Measurements from ENCODE around the gene CMIP.
A peak's percentile ranks its signal among the peaks of the same experiment; 100 is the strongest.
"Not testable (repeated sequence)": the region's sequence is repeated elsewhere in the genome, so short reads cannot be mapped to it uniquely, and the experiment has no call there.

The CMIP gene

DNA sequence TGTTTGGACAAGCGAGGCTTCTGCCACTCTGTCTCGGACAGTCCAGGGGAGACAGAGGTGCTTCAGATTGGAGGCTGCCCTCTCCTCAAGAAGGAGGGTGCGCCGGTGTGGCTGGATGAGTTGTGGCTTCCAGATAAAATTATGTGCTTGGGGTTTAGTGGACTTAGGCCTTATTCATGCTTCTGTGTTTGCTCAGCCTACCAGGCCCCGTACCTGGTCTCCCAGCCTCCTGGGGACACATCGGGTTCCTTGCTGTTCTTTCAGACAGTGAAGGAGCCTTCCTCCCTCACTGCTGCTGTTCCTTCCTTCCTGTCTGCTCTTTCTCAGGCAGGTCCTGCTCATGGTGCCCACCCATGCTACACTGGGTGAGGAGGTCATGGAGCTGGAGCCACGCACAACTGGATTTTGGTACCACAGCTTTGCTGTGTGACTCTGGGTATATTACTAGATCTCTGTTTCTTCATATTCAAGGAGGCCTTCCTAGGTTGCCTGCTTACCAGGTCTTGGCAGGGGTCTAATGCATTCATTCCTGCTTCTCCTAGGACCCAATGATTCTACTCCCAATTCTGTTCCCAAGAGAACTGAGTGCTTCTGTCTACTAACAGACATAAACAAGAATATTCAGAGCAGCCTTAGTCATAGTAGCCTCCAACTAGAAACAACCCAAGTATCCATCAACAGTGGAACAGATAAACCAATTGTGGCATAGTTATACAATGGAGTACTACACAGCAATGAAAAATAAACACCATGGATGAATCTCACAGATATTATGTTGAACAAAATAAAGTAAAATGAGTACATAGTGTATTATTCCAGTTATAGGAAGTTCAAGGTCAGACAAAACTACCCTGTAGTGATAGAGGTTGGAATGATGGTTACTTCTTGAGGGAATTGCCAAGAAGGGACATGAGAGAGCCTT, 121.7 kb downstream of the CMIP start:
- no peak for DNase-seq (ENCODE audit: low read depth, low spot score)

DNA sequence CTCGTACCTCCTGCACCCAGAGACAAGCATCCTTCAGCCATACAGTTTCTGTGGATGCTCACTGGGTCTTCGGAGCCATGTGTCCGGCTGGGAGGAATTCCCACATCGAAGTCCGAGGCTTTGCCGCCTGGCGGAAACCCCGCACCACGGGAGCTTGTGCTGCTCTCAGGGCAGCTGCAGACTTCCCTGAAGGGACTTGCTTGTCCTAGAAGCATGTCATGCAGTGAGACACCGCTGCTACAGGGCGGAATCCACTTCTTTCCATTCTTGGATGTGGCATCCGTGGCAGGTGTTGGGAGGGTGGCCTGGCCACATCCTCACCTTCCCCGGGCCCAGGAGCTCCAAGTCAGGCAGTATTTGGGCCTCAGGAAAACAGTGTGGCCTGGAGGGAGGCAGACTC, 122.5 kb downstream of the CMIP start:
- DNase-seq (ENCODE audit: low read depth, low spot score), result no peak

DNA sequence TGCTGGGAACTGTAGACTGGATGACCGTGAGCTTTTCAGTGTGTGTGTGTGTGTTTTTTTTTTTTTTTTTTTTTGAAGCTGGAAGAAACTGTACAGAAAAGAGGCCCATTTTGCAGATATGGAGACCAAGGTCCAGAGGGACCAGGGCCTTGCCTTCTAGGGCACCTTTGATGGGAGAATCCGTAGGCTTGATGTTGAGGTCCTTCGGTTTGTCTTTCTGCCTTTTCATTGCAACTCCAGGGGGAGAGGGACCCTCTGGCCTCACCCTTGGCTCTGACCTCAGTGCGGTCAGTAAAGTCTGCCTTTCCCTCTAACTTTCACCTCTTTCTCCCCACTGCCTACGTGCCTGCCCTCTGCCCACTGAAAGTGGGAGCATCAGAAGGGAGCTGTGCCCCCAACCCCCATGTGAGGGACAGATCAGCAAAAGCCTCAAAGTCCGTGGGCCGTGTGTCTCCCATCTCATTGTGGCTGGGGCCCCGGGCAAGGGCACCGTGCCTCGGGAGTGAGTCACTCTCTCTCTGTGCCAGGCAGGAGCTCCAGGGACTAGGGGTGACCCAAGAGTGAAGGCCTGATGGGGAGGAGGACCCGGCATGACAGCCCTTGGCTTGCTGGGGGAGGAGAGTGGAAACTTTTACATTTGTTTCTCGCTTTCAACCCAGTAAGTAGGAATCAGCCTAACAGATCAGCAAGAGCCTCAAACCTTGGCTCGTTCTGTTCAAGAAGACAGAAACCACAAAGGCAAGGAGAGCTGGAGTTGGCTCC, 123.6 kb downstream of the CMIP start:
- peak; percentile 87 for DNase-seq (ENCODE audit: low read depth, low spot score)

DNA sequence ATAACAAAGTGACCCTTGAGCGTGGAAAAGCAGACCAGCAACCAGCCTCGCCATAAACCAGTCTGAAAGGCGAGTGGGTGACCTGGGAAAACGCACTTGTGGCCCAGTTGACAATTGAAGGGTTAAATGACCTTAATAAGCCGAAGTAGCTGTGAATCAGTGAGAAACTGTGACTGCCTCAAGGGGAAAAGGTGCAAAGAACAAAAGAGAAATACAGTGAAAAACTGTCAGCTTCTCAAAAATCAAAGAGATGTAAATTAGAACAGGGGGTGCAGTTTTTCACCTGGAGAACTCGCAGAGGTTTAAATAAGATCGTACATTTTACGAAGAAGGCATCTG, 124.1 kb downstream of the CMIP start:
- DNase-seq (ENCODE audit: low read depth, low spot score), result no peak

DNA sequence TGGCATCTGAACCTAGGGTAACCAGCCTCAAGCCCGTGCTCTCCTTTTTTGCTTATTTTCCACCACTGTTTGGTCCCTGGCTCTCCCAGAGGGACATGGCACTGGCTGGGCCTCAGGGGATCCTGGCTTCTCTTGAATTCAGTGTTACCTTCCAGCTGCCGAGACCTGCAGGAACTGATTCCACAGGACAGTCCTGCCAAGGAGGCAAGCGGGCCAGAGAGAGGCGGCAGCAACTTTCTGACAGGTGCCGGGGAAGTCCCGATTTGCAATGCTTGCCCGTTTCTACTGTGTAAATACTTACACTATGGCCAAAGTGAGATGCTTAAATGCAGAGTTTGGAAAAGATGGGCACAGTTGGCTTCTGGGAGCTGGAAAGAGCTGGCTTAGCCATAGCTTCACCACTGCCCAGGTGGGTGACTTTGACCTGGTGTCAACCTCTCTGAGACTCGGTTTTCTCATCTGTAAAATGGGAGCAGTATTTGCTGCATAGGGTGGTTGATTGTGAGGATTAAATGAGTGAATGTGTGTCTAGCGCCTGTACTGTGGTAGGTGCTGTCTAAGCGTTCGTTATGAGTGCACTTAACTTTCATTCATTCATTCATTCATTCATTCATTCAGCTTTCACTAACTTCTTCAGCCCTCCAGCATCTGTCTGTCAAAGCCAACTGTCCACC, 124.9 kb downstream of the CMIP start:
- DNase-seq (ENCODE audit: low read depth, low spot score), result no peak

DNA sequence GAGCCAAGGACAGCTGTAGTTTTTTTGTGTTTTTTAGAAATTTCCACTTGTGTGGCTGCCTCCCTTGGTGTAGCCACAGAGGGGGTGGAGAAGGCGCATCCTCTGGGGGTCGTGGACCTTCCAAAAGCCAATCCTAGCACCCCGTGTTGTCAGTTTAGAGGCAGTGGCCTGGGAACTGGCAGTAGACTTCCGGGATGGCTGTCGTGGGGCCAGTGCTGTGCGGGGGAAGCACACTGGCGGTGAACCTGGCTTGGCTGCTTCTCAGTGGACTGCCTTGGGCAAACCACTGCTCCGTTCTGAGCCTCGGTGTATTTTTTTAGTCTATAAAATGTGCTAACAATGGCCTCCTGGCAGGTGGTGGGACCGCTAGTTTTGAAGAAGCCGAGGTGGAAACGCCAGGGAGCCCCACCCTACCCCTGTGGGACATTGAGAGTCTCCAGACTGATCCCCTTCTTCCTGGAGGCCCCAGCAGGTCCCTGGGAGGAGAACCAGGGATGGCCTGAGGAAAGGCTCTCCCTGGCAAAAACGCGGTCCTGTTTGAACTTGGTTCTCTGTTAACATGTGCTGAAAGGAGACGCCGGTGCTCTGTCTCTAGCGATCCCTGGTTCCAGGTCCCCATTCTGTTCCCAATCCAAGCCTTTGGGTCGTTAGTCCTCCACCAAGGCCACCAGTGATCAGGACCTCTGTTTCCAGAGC, 125.7 kb downstream of the CMIP start:
- no peak for DNase-seq (ENCODE audit: low read depth, low spot score)

DNA sequence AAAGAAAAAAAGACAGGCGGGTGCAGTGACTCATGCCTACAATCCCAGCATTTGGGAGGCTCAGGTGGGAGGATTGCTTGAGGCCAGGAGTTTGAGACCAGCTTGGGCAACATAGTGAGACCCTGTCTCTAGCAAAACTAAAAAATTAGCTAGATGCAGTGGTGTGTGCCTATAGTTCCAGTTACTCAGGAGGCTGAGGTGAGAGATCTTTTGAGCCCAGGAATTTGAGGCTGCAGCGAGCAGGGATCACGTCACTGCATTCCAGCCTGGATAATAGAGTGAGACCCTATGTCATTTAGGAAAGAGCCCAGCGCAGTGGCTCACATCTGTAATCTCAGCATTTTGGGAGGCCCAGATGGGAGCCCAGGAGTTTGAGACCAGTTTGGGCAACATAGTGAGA, 126.6 kb downstream of the CMIP start:
- DNase-seq (ENCODE audit: low read depth, low spot score), result no peak

DNA sequence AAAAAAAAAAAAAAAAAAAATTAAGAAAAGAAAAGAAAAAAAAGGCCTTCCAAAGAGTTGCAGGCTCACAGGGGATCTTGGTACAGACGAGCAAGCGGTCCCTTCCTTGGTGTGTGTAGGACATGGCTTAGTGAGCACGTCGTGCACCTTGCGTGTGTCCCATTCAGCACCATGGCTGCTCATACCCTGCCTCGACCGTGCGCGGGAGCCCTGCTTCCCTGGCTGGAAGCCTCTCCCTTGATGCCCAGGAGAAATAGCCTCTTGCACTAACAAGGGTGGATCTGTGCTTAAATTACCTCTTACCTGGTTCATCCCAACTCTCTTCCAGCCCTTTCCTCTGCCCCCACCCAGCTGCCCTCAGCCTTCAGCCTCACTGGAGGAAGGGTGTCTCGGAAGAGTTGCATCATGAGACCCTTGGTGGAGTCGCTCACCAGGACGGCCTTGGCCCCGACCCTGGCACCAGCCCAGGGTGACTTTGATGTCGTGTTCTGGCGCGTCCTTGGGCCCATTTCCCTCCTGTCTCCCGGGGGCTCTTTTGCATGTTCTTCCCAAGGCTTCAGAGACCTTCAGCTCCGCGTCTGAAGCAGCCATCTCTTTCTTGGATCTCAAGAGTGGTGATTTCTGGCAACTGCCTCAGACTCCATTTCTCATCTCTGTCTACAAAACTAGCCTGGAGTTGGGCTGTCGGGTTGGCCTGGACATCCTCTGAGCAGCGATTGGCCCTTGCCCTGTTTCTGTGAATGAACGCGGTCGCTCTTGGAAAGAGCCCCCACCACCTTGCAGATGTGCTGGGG, 127.2 kb downstream of the CMIP start:
- DNase-seq (ENCODE audit: low read depth, low spot score), result no peak

DNA sequence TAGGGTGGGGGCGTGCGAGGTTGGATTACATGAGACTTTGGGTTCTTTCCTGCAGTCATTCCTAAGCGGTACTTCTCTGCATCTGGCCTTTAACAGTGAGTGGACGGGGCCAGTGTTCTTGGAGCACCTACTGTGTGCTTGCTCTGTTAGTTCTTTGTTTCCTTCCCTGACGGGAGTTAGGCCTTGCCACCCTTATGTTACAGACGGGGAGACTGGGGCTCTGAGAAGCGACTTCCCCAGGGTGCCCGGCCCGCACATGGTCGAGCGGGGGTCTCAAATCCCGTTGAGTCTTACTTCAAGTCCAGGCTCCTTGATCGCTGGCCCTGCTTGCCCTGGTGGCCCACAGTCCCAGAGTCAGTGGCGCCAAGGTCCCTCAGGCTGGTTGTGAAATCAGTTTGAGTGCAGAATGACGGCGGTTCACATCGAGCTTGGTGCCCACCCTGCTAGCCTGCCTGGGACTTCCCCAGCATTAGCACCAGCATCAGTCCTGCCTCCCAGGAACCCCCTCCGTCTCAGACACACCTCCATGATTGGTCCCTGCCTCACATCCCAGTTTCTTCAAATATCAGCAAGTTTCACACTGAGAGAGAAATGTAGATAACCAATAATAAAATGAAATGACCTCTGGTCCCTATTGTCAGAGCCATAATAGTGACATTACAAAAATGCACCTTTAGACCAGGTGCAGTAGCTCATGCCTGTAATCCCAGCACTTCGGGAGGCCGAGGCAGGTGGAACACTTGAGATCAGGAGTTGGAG, 128.0 kb downstream of the CMIP start:
- DNase-seq (ENCODE audit: low read depth, low spot score), result no peak

DNA sequence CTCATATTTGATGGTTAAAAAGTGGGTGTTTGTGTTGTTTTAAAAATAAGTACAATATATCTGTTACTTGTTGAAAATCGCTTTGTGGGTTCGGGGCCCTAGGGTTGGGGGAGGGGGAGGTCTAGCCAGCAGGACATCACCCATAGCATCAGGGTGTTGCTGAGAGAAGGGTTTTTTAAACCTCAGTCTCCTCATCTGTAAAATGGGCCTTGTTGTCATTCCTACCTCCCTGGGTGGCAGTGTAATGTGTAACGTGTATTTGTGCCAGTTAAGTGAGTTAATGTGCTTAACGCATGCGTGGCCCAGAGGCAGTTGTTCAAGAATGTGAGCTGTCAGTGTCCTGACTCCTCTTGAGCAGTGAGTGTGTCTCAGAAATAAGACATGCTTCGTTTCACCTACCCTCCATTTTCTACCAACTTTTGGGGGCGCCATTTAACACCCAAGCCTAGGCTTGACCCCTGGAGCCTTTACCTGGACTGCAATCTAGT, 129.0 kb downstream of the CMIP start:
- DNase-seq (ENCODE audit: low read depth, low spot score), result no peak

DNA sequence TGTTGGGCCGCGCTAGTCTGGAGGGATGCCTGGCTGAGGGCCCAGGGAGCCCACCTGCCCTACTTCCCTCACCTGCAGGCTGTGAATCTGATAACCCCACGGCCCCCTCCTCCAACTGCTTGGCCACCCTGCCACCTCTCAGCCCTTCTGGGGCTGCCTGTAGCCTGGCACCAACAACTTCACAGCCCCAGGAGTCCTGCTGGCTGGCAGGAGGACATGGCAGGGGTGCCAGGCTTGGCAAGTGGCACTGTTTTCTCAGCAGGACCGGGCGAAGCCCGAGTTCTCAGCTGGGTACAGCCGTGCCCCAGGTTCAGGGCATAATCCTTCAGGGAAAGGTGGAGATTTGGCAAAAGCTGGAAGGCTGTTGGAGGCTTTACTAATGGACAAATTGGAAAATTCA, 129.6 kb downstream of the CMIP start:
- no peak for DNase-seq (ENCODE audit: low read depth, low spot score)

DNA sequence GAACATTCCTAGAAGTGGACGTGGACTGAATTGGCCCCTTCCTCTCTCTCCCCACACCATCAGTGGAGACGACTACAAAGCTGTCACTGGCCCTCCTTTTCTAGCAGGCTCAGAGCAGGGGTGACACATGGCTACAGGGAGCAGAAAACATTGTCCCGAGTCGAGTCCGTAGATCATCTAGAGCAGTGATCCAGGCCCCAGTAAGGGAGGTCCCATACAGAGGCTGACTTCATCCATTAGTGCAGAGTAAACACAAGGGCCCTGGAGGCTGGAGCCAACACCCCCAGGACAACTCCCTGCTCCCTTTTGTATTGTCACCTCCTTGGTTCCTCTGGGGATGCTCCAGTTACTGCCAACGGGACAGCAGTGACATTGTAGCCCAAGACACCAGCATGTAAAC, 130.7 kb downstream of the CMIP start:
- no peak for DNase-seq (ENCODE audit: low read depth, low spot score)

DNA sequence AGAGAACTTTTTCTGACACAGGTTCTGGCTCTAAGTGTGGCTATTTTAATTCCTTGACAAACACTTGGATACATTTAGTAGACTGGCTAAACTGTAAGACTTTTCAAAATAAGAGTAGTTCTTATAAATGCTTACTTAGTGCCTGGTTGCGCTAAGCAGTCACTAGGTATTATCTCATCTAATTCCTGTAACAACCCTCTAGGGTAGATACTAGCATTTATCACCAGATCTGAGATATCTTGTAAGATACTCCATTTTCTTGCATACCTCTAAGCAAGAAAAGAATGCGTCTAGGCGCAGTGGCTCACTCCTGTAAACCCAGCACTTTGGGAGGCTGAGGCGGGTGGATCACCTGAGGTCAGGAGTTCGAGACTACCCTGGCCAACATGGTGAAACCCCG, 131.2 kb downstream of the CMIP start:
- no peak for DNase-seq (ENCODE audit: low read depth, low spot score)

DNA sequence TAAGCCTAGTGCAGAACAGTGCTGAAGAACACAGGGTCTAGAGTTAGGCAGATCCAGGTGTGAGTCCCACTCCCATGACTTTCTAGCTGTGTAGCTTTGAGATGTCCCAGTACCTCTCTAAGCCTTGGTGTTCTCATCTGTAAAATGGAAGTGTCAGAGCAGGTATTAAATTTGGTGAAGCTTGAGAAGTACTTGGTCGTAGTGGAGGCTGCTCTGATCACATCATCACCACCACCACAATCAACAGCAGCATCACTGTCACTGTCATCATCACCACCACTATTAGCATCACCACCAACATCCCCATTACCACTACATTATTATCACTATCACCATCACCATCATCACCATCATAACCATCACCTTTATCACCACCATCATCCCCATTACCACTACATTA, 132.1 kb downstream of the CMIP start:
- no peak for DNase-seq (ENCODE audit: low read depth, low spot score)

DNA sequence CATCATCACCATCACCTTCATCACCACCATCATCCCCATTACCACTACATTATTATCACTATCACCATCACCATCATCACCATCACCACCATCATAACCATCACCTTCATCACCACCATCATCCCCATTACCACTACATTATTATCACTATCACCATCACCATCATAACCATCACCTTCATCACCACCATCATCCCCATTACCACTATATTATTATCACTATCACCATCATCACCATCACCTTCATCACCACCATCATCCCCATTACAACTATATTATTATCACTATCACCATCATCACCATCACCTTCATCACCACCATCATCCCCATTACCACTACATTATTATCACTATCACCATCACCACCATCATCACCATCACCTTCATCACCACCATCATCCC, 132.7 kb downstream of the CMIP start:
- DNase-seq (ENCODE audit: low read depth, low spot score), result not testable (repeated sequence)

DNA sequence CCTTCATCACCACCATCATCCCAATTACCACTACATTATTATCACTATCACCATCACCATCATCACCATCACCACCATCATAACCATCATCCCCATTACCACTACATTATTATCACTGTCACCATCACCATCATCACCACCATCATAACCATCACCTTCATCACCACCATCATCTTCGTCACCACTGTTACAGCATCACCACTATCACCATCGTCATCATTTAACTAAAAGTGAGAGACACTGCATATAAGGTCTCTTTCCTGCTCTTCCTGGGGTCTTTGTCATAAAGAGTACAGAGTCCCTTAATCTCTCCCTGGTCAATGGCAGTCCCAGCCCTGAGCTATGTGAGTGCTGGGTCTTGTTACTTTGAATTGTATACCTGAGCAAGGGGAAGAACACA, 133.5 kb downstream of the CMIP start:
- no peak for DNase-seq (ENCODE audit: low read depth, low spot score)

DNA sequence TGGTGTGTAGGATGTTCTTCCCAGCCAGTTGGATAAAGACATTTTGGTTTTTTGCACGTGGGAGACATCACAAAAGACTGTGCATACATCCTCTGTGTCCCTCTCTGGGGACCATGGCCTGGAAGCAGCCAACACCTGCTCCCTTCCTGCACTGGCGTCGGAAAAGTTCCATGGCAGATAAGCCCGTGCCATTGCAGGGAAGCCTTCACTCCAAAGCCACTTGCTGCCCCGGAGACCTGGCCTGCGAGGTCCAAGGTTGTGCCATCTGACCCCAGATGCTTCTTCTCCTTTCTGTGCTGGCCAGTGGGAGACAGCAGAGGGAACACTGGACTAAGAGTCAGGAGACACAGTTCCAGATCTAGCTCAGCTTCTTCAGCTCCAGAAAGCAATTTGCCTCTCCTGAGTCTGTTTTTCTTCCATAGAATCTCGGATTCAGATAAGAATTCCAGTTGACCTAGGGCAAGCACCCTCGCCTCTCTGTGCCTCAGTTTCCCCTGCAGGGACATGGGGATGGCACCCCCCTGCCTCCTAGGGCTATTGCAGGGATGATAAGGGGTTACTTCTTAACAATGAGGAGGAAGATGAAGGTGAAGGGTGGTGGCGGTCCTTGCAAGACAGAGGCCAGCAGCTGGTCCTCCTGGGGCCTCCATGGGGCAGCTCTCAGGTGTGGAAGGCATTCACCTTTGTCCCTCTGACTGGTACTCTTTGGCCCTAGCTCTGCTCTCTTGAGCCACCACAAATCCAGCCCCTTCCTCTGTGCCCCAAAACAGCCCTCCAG, 134.2 kb downstream of the CMIP start:
- no peak for DNase-seq (ENCODE audit: low read depth, low spot score)

DNA sequence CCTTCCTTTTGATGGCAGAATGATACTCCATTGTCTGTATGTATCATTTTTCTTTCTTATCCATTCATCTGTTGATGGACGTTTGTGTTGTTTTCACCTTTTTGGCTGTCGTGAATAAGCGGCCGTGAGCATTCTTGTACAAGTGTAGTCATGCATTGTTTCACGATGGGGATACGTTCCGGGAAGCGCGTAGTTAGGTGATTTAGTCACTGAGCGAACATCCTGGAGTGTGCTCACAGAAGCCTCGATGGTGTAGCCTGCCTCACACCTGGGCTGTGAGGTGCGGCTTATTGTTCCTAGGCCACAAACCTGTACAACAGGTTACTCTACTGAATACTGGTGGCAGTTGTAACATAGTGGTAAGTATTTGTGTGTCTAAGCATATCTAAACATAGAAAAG, 136.5 kb downstream of the CMIP start:
- peak; percentile 70 for DNase-seq (ENCODE audit: low read depth, low spot score)

DNA sequence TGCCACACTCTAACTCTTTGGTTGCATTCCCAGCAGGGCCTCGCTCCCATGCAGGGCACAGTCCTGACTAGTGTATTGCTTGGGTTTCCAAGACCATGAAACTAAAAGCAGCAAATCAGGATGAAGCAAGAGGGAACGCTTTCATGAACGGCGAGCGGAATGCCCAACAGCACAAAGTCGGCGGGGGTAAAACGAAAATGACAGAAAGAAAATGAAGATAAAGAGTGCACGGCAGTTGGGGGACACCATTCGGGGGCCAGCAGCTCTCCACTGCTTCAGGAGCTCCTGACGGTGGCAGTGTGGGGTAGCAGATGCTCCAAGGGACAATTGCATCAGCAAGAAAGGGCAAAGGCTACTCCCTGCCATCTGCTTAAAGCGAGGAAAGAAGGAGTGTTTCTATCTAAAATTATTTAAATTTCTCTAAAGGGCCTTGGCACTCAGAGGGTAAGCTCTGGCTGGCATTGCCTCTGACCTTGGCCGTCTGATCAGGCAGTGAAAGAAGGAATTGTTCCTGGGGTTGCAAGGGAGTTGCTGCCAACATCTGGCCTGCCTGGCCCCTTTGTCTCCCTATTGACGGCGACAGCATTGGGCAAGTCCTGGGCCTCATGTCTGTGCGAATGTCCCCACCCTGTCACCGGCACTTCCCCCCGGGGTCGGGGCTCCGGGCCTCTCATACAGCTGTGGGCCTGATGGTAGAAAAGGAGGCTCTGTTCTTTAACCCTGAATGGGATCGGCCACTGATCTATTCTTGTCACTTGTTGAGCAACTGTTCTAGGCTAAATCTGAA, 138.2 kb downstream of the CMIP start:
- no peak for DNase-seq (ENCODE audit: low read depth, low spot score)

Data from astrocyte of the hippocampus (primary cell).